ENCODE measurements around the gene ULK4.

ULK4 gene

GRCh38 chr3:41370307-41370706, 591.6 kb downstream of the ULK4 start:
- Histone ChIP-seq H3K4me3 (ENCODE audit: insufficient read depth, low read length, poor library complexity, severe bottlenecking) (no peak overlapping the region), H3F3A (ENCODE audit: insufficient read depth) (no peaks in the 10 kb centered on the region), H2AFZ (ENCODE audit: low read depth, low read length, severe bottlenecking) (no peak overlapping the region), H3K4me2 (ENCODE audit: low read depth, low read length, poor library complexity, severe bottlenecking) (no peak overlapping the region), H3K79me2 (ENCODE audit: insufficient read depth, low read length) (no peaks in the 10 kb centered on the region), H3K27ac (ENCODE audit: low read depth, low read length) (no peak overlapping the region), H3K36me3 (ENCODE audit: low read length) (no peaks in the 10 kb centered on the region), H3K9me2 (replicated peaks; ENCODE audit: insufficient read depth, low read length) (no peaks in the 10 kb centered on the region), H3K9ac (ENCODE audit: low read length) (no peak overlapping the region), H4K20me1 (ENCODE audit: low read depth, low read length) (no peaks in the 10 kb centered on the region), H3K9me3 (ENCODE audit: insufficient read depth, low read length) (no peaks in the 10 kb centered on the region), H3K27me3 (ENCODE audit: low read length) (no peaks in the 10 kb centered on the region)
- TF ChIP-seq CTCF (IDR thresholded peaks at IDR 0.05; ENCODE audit: insufficient read depth, low read length, poor library complexity, severe bottlenecking) (no peak), EZH2phosphoT487 (conservative IDR thresholded peaks at IDR 0.05; ENCODE audit: low read length) (no peak)

- H3K27ac ChIP-seq (ENCODE audit: low read depth, low read length) = no peak overlapping the region
- no peaks in the 10 kb centered on the region for H3K36me3 ChIP-seq (ENCODE audit: low read length)
- H3K4me3 ChIP-seq (ENCODE audit: insufficient read depth, low read length, poor library complexity, severe bottlenecking) = no peak overlapping the region
- no peaks in the 10 kb centered on the region for H3K9me3 ChIP-seq (ENCODE audit: insufficient read depth, low read length)
- no peak overlapping the region for H3K9ac ChIP-seq (ENCODE audit: low read length)
- no peaks in the 10 kb centered on the region for H3K79me2 ChIP-seq (ENCODE audit: insufficient read depth, low read length)
- no peaks in the 10 kb centered on the region for H3K27me3 ChIP-seq (ENCODE audit: low read length)
- no peaks in the 10 kb centered on the region for H3K9me2 ChIP-seq (replicated peaks; ENCODE audit: insufficient read depth, low read length)
- no peaks in the 10 kb centered on the region for H3F3A ChIP-seq (ENCODE audit: insufficient read depth)
- no peak for TF ChIP-seq CTCF (IDR thresholded peaks at IDR 0.05; ENCODE audit: insufficient read depth, low read length, poor library complexity, severe bottlenecking)
- no peak for TF ChIP-seq EZH2phosphoT487 (conservative IDR thresholded peaks at IDR 0.05; ENCODE audit: low read length)
- no peak overlapping the region for H2AFZ ChIP-seq (ENCODE audit: low read depth, low read length, severe bottlenecking)
- no peaks in the 10 kb centered on the region for H4K20me1 ChIP-seq (ENCODE audit: low read depth, low read length)
- no peak overlapping the region for H3K4me2 ChIP-seq (ENCODE audit: low read depth, low read length, poor library complexity, severe bottlenecking)
These were observed 592.1 kb downstream of the ULK4 start for GRCh38 chr3:41369838-41370237.

GRCh38 chr3:41365973-41366372, 595.9 kb downstream of the ULK4 start:
- H3F3A ChIP-seq (ENCODE audit: insufficient read depth) = no peaks in the 10 kb centered on the region
- no peaks in the 10 kb centered on the region for H3K27me3 ChIP-seq (ENCODE audit: low read length)
- H3K4me3 ChIP-seq (ENCODE audit: insufficient read depth, low read length, poor library complexity, severe bottlenecking) = no peak overlapping the region
- H3K9me2 ChIP-seq (replicated peaks; ENCODE audit: insufficient read depth, low read length) = no peaks in the 10 kb centered on the region
- no peaks in the 10 kb centered on the region for H3K9me3 ChIP-seq (ENCODE audit: insufficient read depth, low read length)
- no peak overlapping the region for H3K27ac ChIP-seq (ENCODE audit: low read depth, low read length)
- TF ChIP-seq CTCF (IDR thresholded peaks at IDR 0.05; ENCODE audit: insufficient read depth, low read length, poor library complexity, severe bottlenecking) = no peak
- no peak for TF ChIP-seq EZH2phosphoT487 (conservative IDR thresholded peaks at IDR 0.05; ENCODE audit: low read length)
- H3K4me2 ChIP-seq (ENCODE audit: low read depth, low read length, poor library complexity, severe bottlenecking) = no peak overlapping the region
- H3K9ac ChIP-seq (ENCODE audit: low read length) = no peak overlapping the region
- H2AFZ ChIP-seq (ENCODE audit: low read depth, low read length, severe bottlenecking) = no peak overlapping the region
- H3K36me3 ChIP-seq (ENCODE audit: low read length) = no peaks in the 10 kb centered on the region
- H4K20me1 ChIP-seq (ENCODE audit: low read depth, low read length) = no peaks in the 10 kb centered on the region
- no peaks in the 10 kb centered on the region for H3K79me2 ChIP-seq (ENCODE audit: insufficient read depth, low read length)

Data from SU-DHL-6 (cell line).